Esophagus squamous epithelium (tissue), 5 donors: Measurements from ENCODE around the gene MSH6. TPM values are rescaled to one million over a fixed set of nuclear protein-coding genes. Genes with fewer than 3 reads are reported as not detected.

Experiments
- DNase-seq: peaks from one replicate; lab custom pipeline; 2025; lab: John Stamatoyannopoulos, UW
- H3K27ac ChIP-seq, 4 donors: fragments of 200-600 bp; sonication (generic); one replicate each; pipeline ENCODE4 v1.5.1; 2016 to 2019; ENCODE audit warnings: mild to moderate bottlenecking in 1 of 4
- H3K27me3 ChIP-seq, 4 donors: fragments of 200-600 bp; sonication (generic); 1 replicate in 3 of 4; 2 replicates in 1 of 4; pipeline versions ENCODE4 v1.5.1 to v1.6.0; 2017 to 2021; ENCODE audit warnings: antibody characterized with exemption in 1 of 4
- H3K36me3 ChIP-seq, 3 donors: fragments of 200-600 bp; sonication (generic); one replicate each; pipeline ENCODE4 v1.5.1; 2016 to 2019
- H3K4me1 ChIP-seq, 3 donors: fragments of 200-600 bp; sonication (generic); one replicate each; pipeline ENCODE4 v1.5.1; 2017 to 2019
- H3K4me3 ChIP-seq, 4 donors: fragments of 200-600 bp; sonication (generic); 1 replicate in 3 of 4; 2 replicates in 1 of 4; pipeline ENCODE4 v1.5.1; 2016 to 2019; ENCODE audit warnings: mild to moderate bottlenecking in 2 of 4, moderate library complexity in 1 of 4
- H3K9me3 ChIP-seq, 3 donors: fragments of 200-600 bp; sonication (generic); one replicate each; pipeline ENCODE4 v1.5.1; 2016 to 2019
- CTCF ChIP-seq, 6 experiments: fragments of 450-650 bp in 4 of 6; fragments of 200-600 bp in 2 of 6; sonication (generic) in 2 of 6; IDR thresholded peaks; one replicate each; pipeline ENCODE4 v1.5.1; 2016 to 2019; ENCODE audit warnings: antibody characterized with exemption in 6 of 6, mild to moderate bottlenecking in 4 of 6, moderate library complexity in 4 of 6
- POLR2A ChIP-seq, 4 donors: fragments of 450-650 bp; IDR thresholded peaks; one replicate each; pipeline ENCODE4 v1.6.1; 2017; ENCODE audit warnings: antibody characterized with exemption in 4 of 4, mild to moderate bottlenecking in 4 of 4, moderate library complexity in 3 of 4
- WGBS, 2 donors: methylation state at CpG; one replicate each; pipeline ENCODE4 v1.1.5; 2018; 5-methylcytosine and 5-hydroxymethylcytosine counted together
- intact Hi-C: fragments of 100-400 bp; cut with DNase I; formaldehyde crosslinking; loops from one replicate; pipeline ENCODE4 v1.15.0; 2022
- total RNA-seq, 4 donors: library from RNA; depleted of rRNA; stranded (reverse); fragments of >200 nt; gene quantifications; one replicate each; pipeline ENCODE4 v1.1.0, GENCODE V29; 2016
- donor health status: DM: yes; HTN: yes; CAD: no.

Gene MSH6
- total RNA-seq, 4 donors from 2014 or later, result 22.7 to 29.5 (median 25.4) TPM

GRCh38 chr2:47747878-47748277 lies 35.1 kb upstream of the MSH6 start:
- no peak for TF ChIP-seq POLR2A (IDR thresholded peaks at IDR 0.05)
- TF ChIP-seq CTCF (IDR thresholded peaks at IDR 0.05), result no peak
- H3K4me1 ChIP-seq, result no peaks in the 10 kb centered on the region
- H3K27me3 ChIP-seq, result peaks cover 0 to 3% (median 1%) of the 10 kb centered on the region in 4 donors
- DNase-seq, result no peak
- 80 to 84% methylated on average over 3 to 4 of the region's 4 CpGs for WGBS, 2 donors
- H3K36me3 ChIP-seq, result no peaks in the 10 kb centered on the region
- H3K4me3 ChIP-seq, result no peak overlapping the region
- intact Hi-C loops, result no loop called here
- peaks cover 0 to 14% (median 4%) of the 10 kb centered on the region in 3 donors for H3K9me3 ChIP-seq
- no peak overlapping the region for H3K27ac ChIP-seq

DNA sequence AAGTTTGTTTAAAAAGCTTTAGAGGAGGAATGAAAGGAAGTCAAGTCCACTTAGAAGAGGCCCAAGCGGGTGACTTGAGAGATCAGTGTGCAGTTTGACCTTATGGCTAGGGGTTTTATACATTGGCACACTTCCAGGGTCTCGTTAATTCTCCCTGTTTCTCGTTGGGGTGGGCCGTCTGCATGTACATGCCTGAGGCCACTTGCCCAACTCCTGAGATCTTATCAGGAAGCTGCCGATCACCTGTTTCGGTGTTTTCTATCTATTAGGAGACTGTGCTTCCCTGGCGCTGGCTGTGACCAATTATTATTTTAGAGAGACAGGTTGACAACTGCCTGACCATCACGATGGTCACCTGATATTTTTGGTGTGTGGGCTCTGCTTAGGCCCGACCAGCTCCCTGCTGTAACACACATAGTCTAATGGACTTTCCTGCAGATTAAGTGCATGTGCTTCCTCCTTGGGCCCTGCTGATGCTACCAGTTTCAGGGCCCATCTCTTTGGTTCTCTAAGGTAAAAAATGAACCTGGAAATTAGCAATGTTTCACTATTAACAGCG lies 31.0 kb upstream of the MSH6 start:
- 58 to 71% methylated on average over 9 to 10 of the region's 10 CpGs for WGBS, 2 donors
- H3K4me1 ChIP-seq, result peaks cover 0 to 6% (median 0%) of the 10 kb centered on the region in 3 donors
- H3K27ac ChIP-seq, result peak overlapping the region in 3 of 4 donors; percentile 34 to 66 (median 65)
- intact Hi-C loops, result no loop called here
- peaks cover 0 to 3% (median 0%) of the 10 kb centered on the region in 4 donors for H3K27me3 ChIP-seq
- H3K4me3 ChIP-seq, result no peak overlapping the region
- H3K9me3 ChIP-seq, result peaks cover 0 to 14% (median 4%) of the 10 kb centered on the region in 3 donors
- DNase-seq, result no peak
- TF ChIP-seq CTCF (IDR thresholded peaks at IDR 0.05) (no peak), POLR2A (IDR thresholded peaks at IDR 0.05) (no peak)
- H3K36me3 ChIP-seq, result no peaks in the 10 kb centered on the region

- TF ChIP-seq POLR2A (IDR thresholded peaks at IDR 0.05) (no peak), CTCF (IDR thresholded peaks at IDR 0.05) (no peak)
- DNase-seq, result no peak
Measured at GRCh38 chr2:47767497-47767844, 15.5 kb upstream of the MSH6 start.

DNA sequence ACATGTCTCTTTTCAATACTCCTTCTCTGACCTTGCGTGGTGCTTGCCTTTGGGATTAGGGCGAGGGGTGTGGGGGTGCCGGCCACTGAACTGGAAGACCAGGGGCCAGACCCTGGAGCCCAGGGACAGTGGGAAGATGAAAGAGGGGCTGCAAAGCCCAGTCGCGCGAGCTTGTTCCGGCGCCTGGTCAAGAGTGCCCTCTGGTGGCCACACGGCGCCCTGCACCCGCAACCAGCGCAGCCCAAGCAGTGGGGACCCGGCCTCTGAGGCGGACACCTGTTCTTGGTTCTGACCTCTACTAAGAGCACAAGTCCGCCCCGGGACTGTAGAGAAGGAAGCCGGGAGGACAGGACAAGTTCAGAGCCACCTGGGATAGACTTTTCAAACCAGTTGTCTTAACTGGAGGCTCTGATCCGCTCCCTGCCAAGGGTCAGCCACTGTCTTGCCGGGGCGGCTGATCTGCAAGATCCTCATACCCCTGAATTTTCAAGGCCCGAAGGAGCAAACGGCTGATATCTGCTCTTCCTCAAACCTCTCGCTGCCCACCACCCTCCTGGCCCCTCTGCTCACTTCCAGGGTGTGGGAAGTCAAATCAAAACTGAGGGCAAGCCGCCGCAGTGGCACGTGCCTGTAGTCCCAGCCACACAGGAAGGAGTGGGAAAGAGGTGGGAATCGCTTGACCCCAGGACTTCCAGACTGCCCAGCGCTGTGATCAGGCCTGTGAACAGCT lies 14.9 kb upstream of the MSH6 start:
- intact Hi-C loops, result loop anchor here (10.0 kb wide), 1 partner anchor 333 kb away; no protein-coding TSS in a partner anchor
- H3K27me3 ChIP-seq, result no peaks in the 10 kb centered on the region
- no peak overlapping the region for H3K27ac ChIP-seq
- H3K4me1 ChIP-seq, result peaks cover 0 to 8% (median 0%) of the 10 kb centered on the region in 3 donors
- DNase-seq, result no peak
- no peaks in the 10 kb centered on the region for H3K9me3 ChIP-seq
- TF ChIP-seq POLR2A (IDR thresholded peaks at IDR 0.05), result no peak
- TF ChIP-seq CTCF (IDR thresholded peaks at IDR 0.05), result peak; percentile 95 to 100 (median 96)
- peak overlapping the region in 1 of 4 donors; percentile 21 for H3K4me3 ChIP-seq
- no peaks in the 10 kb centered on the region for H3K36me3 ChIP-seq
- WGBS, 2 donors, result 22 to 52% methylated on average over 12 to 22 of the region's 28 CpGs

More at GRCh38 chr2:47767497-47767844, 15.5 kb upstream of the MSH6 start:
- WGBS, 2 donors, result 39 to 42% methylated on average over 3 of the region's 3 CpGs
- H3K4me1 ChIP-seq, result peaks cover 0 to 8% (median 0%) of the 10 kb centered on the region in 3 donors
- H3K4me3 ChIP-seq, result peak overlapping the region in 1 of 4 donors; percentile 21
- intact Hi-C loops, result loop anchor here (10.0 kb wide), 1 partner anchor 333 kb away; no protein-coding TSS in a partner anchor
- H3K27ac ChIP-seq, result no peak overlapping the region
- no peaks in the 10 kb centered on the region for H3K27me3 ChIP-seq
- no peaks in the 10 kb centered on the region for H3K9me3 ChIP-seq
- no peaks in the 10 kb centered on the region for H3K36me3 ChIP-seq

DNA sequence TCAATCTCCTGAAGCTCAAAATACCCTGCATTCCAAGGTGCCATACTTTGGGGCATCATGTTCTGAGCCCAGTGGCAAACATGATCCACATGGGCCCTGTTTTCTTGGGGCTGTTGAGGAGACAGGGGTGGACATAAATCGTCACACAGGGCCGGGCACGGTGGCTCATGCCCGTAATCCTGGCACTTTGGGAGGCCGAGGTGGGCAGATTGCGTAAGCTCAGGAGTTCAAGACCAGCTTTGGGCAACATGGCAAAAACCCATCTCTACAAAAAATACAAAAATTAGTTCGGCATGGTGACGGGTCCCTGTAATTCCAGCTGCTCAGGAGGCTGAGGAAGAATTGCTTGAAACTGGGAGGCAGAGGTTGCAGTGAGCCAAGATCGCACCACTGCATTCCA lies 13.6 kb upstream of the MSH6 start:
- 89 to 94% methylated on average over 7 to 9 of the region's 9 CpGs for WGBS, 2 donors
- peaks cover 0 to 8% (median 0%) of the 10 kb centered on the region in 3 donors for H3K4me1 ChIP-seq
- H3K27me3 ChIP-seq, result no peaks in the 10 kb centered on the region
- no peaks in the 10 kb centered on the region for H3K9me3 ChIP-seq
- intact Hi-C loops, result loop anchor here (10.0 kb wide), 1 partner anchor 335 kb away; no protein-coding TSS in a partner anchor
- H3K4me3 ChIP-seq, result no peak overlapping the region
- TF ChIP-seq CTCF (IDR thresholded peaks at IDR 0.05) (no peak), POLR2A (IDR thresholded peaks at IDR 0.05) (no peak)
- DNase-seq, result no peak
- no peaks in the 10 kb centered on the region for H3K36me3 ChIP-seq
- H3K27ac ChIP-seq, result no peak overlapping the region
